Measurements from ENCODE around the gene TSPAN11. TPM values are rescaled to one million over a fixed set of nuclear protein-coding genes. Genes with fewer than 3 reads are reported as not detected.

The TSPAN11 gene
- polyA plus RNA-seq, 2 of the 4 experiments (the other 2 are of a cell fraction), result 0.01 to 0.06 TPM

DNA sequence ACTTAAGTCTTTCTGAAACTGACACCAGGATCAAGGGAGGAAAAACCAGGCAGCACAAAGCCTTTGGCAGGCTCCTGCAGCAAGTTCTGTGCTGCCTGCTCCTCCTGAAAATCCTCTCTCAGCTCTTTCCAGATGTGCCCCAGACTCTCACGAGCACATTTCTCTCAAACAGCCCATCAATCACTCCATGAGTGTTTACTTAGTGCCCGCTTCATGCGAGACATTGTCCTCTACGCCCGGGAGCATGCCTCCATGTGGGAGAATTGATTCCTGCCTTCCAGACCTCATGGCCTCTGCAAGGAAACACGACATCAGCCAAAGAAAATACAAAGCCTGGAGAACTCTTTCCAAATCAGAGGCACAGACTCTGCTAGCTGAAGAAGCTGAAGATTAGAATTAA, 46.5 kb upstream of the TSPAN11 start:
- TF ChIP-seq, protein P1, sequence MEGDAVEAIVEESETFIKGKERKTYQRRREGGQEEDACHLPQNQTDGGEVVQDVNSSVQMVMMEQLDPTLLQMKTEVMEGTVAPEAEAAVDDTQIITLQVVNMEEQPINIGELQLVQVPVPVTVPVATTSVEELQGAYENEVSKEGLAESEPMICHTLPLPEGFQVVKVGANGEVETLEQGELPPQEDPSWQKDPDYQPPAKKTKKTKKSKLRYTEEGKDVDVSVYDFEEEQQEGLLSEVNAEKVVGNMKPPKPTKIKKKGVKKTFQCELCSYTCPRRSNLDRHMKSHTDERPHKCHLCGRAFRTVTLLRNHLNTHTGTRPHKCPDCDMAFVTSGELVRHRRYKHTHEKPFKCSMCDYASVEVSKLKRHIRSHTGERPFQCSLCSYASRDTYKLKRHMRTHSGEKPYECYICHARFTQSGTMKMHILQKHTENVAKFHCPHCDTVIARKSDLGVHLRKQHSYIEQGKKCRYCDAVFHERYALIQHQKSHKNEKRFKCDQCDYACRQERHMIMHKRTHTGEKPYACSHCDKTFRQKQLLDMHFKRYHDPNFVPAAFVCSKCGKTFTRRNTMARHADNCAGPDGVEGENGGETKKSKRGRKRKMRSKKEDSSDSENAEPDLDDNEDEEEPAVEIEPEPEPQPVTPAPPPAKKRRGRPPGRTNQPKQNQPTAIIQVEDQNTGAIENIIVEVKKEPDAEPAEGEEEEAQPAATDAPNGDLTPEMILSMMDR (IDR thresholded peaks at IDR 0.05), result no peak
- no peak for TF ChIP-seq JUN (IDR thresholded peaks at IDR 0.05)
- TF ChIP-seq SMC3 (IDR thresholded peaks at IDR 0.05), result no peak
- no peak for TF ChIP-seq RARB (CRISPR knock-in tag; IDR thresholded peaks at IDR 0.05)
- TF ChIP-seq TFCP2L1 (CRISPR knock-in tag; IDR thresholded peaks at IDR 0.05), result no peak
- TF ChIP-seq RFX5 (IDR thresholded peaks at IDR 0.05), result no peak
- TF ChIP-seq KDM5A (IDR thresholded peaks at IDR 0.05), result no peak
- no peak for TF ChIP-seq BHLHE40 (IDR thresholded peaks at IDR 0.05; ENCODE audit: low read depth, low read length)
- TF ChIP-seq ZFP36 (IDR thresholded peaks at IDR 0.05; ENCODE audit: borderline replicate concordance, partially characterized antibody), result no peak
- no peak for TF ChIP-seq MAFK (IDR thresholded peaks at IDR 0.05; ENCODE audit: partially characterized antibody)
- no peak for TF ChIP-seq RAD21 (conservative IDR thresholded peaks at IDR 0.05 in 1 of 2, IDR thresholded peaks at IDR 0.05 in 1 of 2)
- no peak for TF ChIP-seq NPAS2 (CRISPR knock-in tag; IDR thresholded peaks at IDR 0.05; ENCODE audit: borderline replicate concordance)
- TF ChIP-seq, protein P2, sequence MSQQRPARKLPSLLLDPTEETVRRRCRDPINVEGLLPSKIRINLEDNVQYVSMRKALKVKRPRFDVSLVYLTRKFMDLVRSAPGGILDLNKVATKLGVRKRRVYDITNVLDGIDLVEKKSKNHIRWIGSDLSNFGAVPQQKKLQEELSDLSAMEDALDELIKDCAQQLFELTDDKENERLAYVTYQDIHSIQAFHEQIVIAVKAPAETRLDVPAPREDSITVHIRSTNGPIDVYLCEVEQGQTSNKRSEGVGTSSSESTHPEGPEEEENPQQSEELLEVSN (IDR thresholded peaks at IDR 0.05; ENCODE audit: borderline replicate concordance, low read depth), result no peak
- no peak for TF ChIP-seq GATA3 (IDR thresholded peaks at IDR 0.05; ENCODE audit: borderline replicate concordance)
- TF ChIP-seq JUNB (IDR thresholded peaks at IDR 0.05), result no peak
- TF ChIP-seq CHD4 (IDR thresholded peaks at IDR 0.05; ENCODE audit: borderline replicate concordance), result no peak
- no peak for TF ChIP-seq FOSL2 (IDR thresholded peaks at IDR 0.05)
- no peak for TF ChIP-seq FOSL2 (CRISPR knock-in tag; IDR thresholded peaks at IDR 0.05)
- no peak for TF ChIP-seq EHMT2 (IDR thresholded peaks at IDR 0.05; ENCODE audit: low read depth)
- TF ChIP-seq ZNF302 (CRISPR knock-in tag; IDR thresholded peaks at IDR 0.05), result no peak
- TF ChIP-seq, protein P3, sequence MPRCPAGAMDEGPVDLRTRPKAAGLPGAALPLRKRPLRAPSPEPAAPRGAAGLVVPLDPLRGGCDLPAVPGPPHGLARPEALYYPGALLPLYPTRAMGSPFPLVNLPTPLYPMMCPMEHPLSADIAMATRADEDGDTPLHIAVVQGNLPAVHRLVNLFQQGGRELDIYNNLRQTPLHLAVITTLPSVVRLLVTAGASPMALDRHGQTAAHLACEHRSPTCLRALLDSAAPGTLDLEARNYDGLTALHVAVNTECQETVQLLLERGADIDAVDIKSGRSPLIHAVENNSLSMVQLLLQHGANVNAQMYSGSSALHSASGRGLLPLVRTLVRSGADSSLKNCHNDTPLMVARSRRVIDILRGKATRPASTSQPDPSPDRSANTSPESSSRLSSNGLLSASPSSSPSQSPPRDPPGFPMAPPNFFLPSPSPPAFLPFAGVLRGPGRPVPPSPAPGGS (IDR thresholded peaks at IDR 0.05), result no peak
- WGBS (ENCODE audit: missing lambda C conversion rate), result 22% methylated on average over 6 of the region's 6 CpGs
- ChIA-PET CTCF (interaction anchor here (0.8 kb wide), 1 partner anchor 137 kb away, joined by 5 read pairs; no protein-coding TSS in a partner anchor), POLR2A (no interaction called here)
- DNase-seq (ENCODE audit: low read depth in 1 of 2, low spot score in 1 of 2), result no peak
- H3K4me1 ChIP-seq, result no peaks in the 10 kb centered on the region
- H3K4me3 ChIP-seq, result no peak overlapping the region
- no peak for ATAC-seq
- no peak overlapping the region for H3K27ac ChIP-seq
- no peaks in the 10 kb centered on the region for H3K9me3 ChIP-seq
- no peak for FAIRE-seq
- H3K4me2 ChIP-seq, result no peak overlapping the region

DNA sequence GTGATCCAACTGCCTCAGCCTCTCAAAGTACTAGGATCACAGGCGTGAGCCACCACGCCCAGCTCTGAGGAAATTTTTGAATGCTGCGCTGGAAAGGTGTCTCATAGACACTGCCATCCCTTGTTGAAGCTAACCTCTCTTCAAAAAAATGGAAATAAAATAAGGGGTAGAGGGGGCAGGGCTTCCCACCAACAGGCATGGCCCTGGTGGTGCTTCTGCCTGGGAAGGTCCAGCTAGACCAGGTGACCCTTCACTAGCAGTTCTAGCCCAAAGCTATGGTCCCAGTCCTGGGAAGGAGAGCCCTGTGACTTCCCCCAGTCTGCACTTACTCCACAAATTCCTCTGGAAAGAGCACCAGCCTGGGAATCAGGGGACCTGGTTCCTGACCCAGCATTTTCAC, 45.7 kb upstream of the TSPAN11 start:
- CTCF ChIA-PET, result interaction anchor here (0.8 kb wide), 1 partner anchor 136 kb away, joined by 5 read pairs; no protein-coding TSS in a partner anchor
- no peak for DNase-seq (ENCODE audit: low read depth in 1 of 2, low spot score in 1 of 2)
- no peak for FAIRE-seq
- TF ChIP-seq FOXS1 (CRISPR knock-in tag; IDR thresholded peaks at IDR 0.05) (no peak), SMC3 (IDR thresholded peaks at IDR 0.05) (no peak), PHF8 (IDR thresholded peaks at IDR 0.05; ENCODE audit: borderline replicate concordance, low read depth) (no peak), EHF (CRISPR knock-in tag; IDR thresholded peaks at IDR 0.05) (no peak), NFE2L2 (conservative IDR thresholded peaks at IDR 0.05; ENCODE audit: low read length) (no peak), HOXB5 (CRISPR knock-in tag; IDR thresholded peaks at IDR 0.05) (no peak), RARB (CRISPR knock-in tag; IDR thresholded peaks at IDR 0.05) (no peak), HEYL (CRISPR knock-in tag; IDR thresholded peaks at IDR 0.05) (no peak), ZNF302 (CRISPR knock-in tag; IDR thresholded peaks at IDR 0.05) (no peak), GATA3 (IDR thresholded peaks at IDR 0.05; ENCODE audit: borderline replicate concordance) (no peak), FOSL2 (IDR thresholded peaks at IDR 0.05) (no peak), FOSL2 (CRISPR knock-in tag; IDR thresholded peaks at IDR 0.05) (no peak), BHLHE40 (IDR thresholded peaks at IDR 0.05; ENCODE audit: low read depth, low read length) (no peak), HOXB13 (CRISPR knock-in tag; IDR thresholded peaks at IDR 0.05; ENCODE audit: low read depth) (no peak), RCOR1 (IDR thresholded peaks at IDR 0.05; ENCODE audit: low read depth, low read length) (no peak), FOSB (CRISPR knock-in tag; IDR thresholded peaks at IDR 0.05) (no peak), NPAS2 (CRISPR knock-in tag; IDR thresholded peaks at IDR 0.05; ENCODE audit: borderline replicate concordance) (no peak), MYC (IDR thresholded peaks at IDR 0.05; ENCODE audit: borderline replicate concordance, low read length) (no peak)
- TF ChIP-seq, protein P1 (IDR thresholded peaks at IDR 0.05), result no peak
- Histone ChIP-seq H3K4me2 (no peak overlapping the region), H3K9me3 (no peaks in the 10 kb centered on the region), H3K4me1 (no peaks in the 10 kb centered on the region), H3K27ac (no peak overlapping the region), H3K4me3 (no peak overlapping the region)
- POLR2A ChIA-PET, result no interaction called here
- WGBS (ENCODE audit: missing lambda C conversion rate), result 91% methylated on average over 3 of the region's 3 CpGs
- ATAC-seq, result no peak

Measured in A549 (cell line).